HepG2 (cell line): ENCODE measurements around the gene HEPACAM. TPM values are rescaled to one million over a fixed set of nuclear protein-coding genes. Genes with fewer than 3 reads are reported as not detected.

Experiments
- ATAC-seq: fragments of 200-7000 bp; cut with Tn5 transposase; 3 replicates; pipeline ENCODE4 v1.9.1; 2020; ENCODE audit warnings: mild to moderate bottlenecking, moderate library complexity
- BruUV-seq: library from RNA; stranded (reverse); fragments of 400-500 nt; replicated peaks from 2 replicates; lab custom pipeline; 2021; lab: Mats Ljungman, UMichigan
- CTCF ChIA-PET: fragments of 300-600 bp; formaldehyde crosslinking; extraction: SDS; loops from one replicate; lab custom pipeline; 2021; ENCODE audit warnings: low total read pairs, inconsistent platforms, low intra/inter-chr PET ratio; lab: Yijun Ruan, JAX
- POLR2A ChIA-PET: fragments of 350-600 bp; sonication (Branson Sonifier 250); formaldehyde crosslinking; loops from one replicate; lab custom pipeline; 2020; ENCODE audit warnings: antibody characterized with exemption, inconsistent platforms; lab: Yijun Ruan, JAX
- DNase-seq: peaks from one replicate; pipeline ENCODE4 v3.0.0-alpha.2; 2015; ENCODE audit warnings: low spot score
- FAIRE-seq: peaks from 3 replicates; lab custom pipeline; 2011; peaks lifted over from hg19 to GRCh38; lab: Jason Lieb, UNC
- H2AFZ ChIP-seq: one replicate; pipeline ENCODE4 v1.6.1; 2011; ENCODE audit warnings: low read length, inconsistent platforms
- H3K27ac ChIP-seq: fragments of 300-600 bp; 3 replicates; pipeline ENCODE4 v1.8.0; 2011; ENCODE audit warnings: mixed run types, mild to moderate bottlenecking, mixed read lengths, low read length, inconsistent platforms; ENCODE audit not compliant: insufficient read depth; ENCODE audit errors: extremely low read length
- H3K27me3 ChIP-seq, 2 experiments: fragments of 200-600 bp in 1 of 2; 2 replicates in 1 of 2; 3 replicates in 1 of 2; pipeline versions ENCODE4 v1.6.0 to v1.8.0; 2011; ENCODE audit warnings: low read length in 2 of 2, mild to moderate bottlenecking in 2 of 2, moderate library complexity in 2 of 2, inconsistent platforms in 1 of 2; ENCODE audit not compliant: insufficient read depth in 2 of 2, control insufficient read depth in 1 of 2
- H3K36me3 ChIP-seq, 2 experiments: fragments of 200-600 bp in 1 of 2; replicated peaks in 1 of 2; 2 replicates in 1 of 2; 3 replicates in 1 of 2; pipeline versions ENCODE4 v1.5.1 to v1.8.0; 2011; ENCODE audit warnings: low read length in 2 of 2, inconsistent platforms in 1 of 2; ENCODE audit not compliant: insufficient read depth in 2 of 2, control insufficient read depth in 1 of 2
- H3K4me1 ChIP-seq: 2 replicates; pipeline ENCODE4 v1.5.1; 2012; ENCODE audit warnings: low read length, inconsistent platforms; ENCODE audit not compliant: insufficient read depth
- H3K4me2 ChIP-seq: 2 replicates; pipeline ENCODE4 v1.6.0; 2011; ENCODE audit warnings: low read depth, low read length, inconsistent platforms
- H3K4me3 ChIP-seq, 3 experiments: fragments of 200-600 bp in 1 of 3; sonication (generic), shearing (Covaris generic) in 1 of 3; replicated peaks in 1 of 3; 2 replicates each; pipeline ENCODE4 v1.5.1; 2011 to 2016; ENCODE audit warnings: low read length in 3 of 3, inconsistent platforms in 2 of 3, low read depth in 2 of 3, mild to moderate bottlenecking in 2 of 3, control low read depth in 1 of 3, mixed read lengths in 1 of 3; ENCODE audit not compliant: insufficient read depth in 1 of 3
- H3K79me2 ChIP-seq: one replicate; pipeline ENCODE4 v1.6.1; 2011; ENCODE audit warnings: low read length, inconsistent platforms; ENCODE audit not compliant: insufficient read depth
- H3K9ac ChIP-seq: 2 replicates; pipeline ENCODE4 v1.6.0; 2011; ENCODE audit warnings: mild to moderate bottlenecking, low read depth, low read length, inconsistent platforms; ENCODE audit not compliant: insufficient read depth
- H3K9me3 ChIP-seq: 2 replicates; pipeline ENCODE4 v1.5.1; 2012; ENCODE audit warnings: mild to moderate bottlenecking, low read length
- H4K20me1 ChIP-seq: 2 replicates; pipeline ENCODE4 v1.6.0; 2011; ENCODE audit warnings: inconsistent platforms, mild to moderate bottlenecking, low read length, moderate library complexity; ENCODE audit not compliant: insufficient read depth
- ADNP ChIP-seq: sonication (generic); formaldehyde crosslinking; IDR thresholded peaks from 2 replicates; pipeline ENCODE4 v1.4.0; 2020; ENCODE audit warnings: missing genetic modification reagents
- CBX5 ChIP-seq: sonication (generic); formaldehyde crosslinking; IDR thresholded peaks from 2 replicates; pipeline ENCODE4 v1.4.0; 2020; ENCODE audit warnings: missing genetic modification reagents, borderline replicate concordance
- CENPT ChIP-seq: sonication (generic); formaldehyde crosslinking; IDR thresholded peaks from 2 replicates; pipeline ENCODE4 v1.8.0; 2022; ENCODE audit warnings: low read depth, mild to moderate bottlenecking, moderate library complexity, missing genetic modification reagents
- CREBL2 ChIP-seq: sonication (generic); formaldehyde crosslinking; IDR thresholded peaks from 2 replicates; pipeline ENCODE4 v1.8.1; 2023; ENCODE audit warnings: missing genetic modification reagents, mild to moderate bottlenecking, borderline replicate concordance
- DMAP1 ChIP-seq: IDR thresholded peaks from 2 replicates; pipeline ENCODE4 v1.6.1; 2016
- GABPB1 ChIP-seq: IDR thresholded peaks from 2 replicates; pipeline ENCODE4 v1.6.1; 2016; ENCODE audit warnings: mild to moderate bottlenecking, missing genetic modification reagents, moderate library complexity, missing compliant biosample characterization
- GZF1 ChIP-seq: sonication (generic); formaldehyde crosslinking; IDR thresholded peaks from 2 replicates; pipeline ENCODE4 v1.5.1; 2020; ENCODE audit warnings: mild to moderate bottlenecking, missing genetic modification reagents
- NFKB2 ChIP-seq: sonication (generic); formaldehyde crosslinking; IDR thresholded peaks from 2 replicates; pipeline ENCODE4 v1.4.0; 2020; ENCODE audit warnings: missing genetic modification reagents, borderline replicate concordance
- NFRKB ChIP-seq: fragments of 450-650 bp; IDR thresholded peaks from 2 replicates; pipeline ENCODE4 v1.6.1; 2017
- PTBP1 ChIP-seq: fragments of 200-400 bp; formaldehyde crosslinking; IDR thresholded peaks from 2 replicates; pipeline ENCODE4 v1.6.1; 2018; ENCODE audit warnings: low read length, low read depth; ENCODE audit not compliant: poor library complexity, severe bottlenecking
- SP5 ChIP-seq: IDR thresholded peaks from 2 replicates; pipeline ENCODE4 v1.6.1; 2016; ENCODE audit warnings: low read depth, borderline replicate concordance
- ZBTB1 ChIP-seq: sonication (generic); formaldehyde crosslinking; IDR thresholded peaks from 2 replicates; pipeline ENCODE4 v1.4.0; 2020; ENCODE audit warnings: missing genetic modification reagents, borderline replicate concordance
- ZFP91 ChIP-seq: sonication (generic); formaldehyde crosslinking; IDR thresholded peaks from 2 replicates; pipeline ENCODE4 v1.9.0; 2022; ENCODE audit warnings: missing genetic modification reagents, mild to moderate bottlenecking, borderline replicate concordance
- ZIK1 ChIP-seq: sonication (generic); formaldehyde crosslinking; IDR thresholded peaks from 2 replicates; pipeline ENCODE4 v1.5.0; 2020; ENCODE audit warnings: mild to moderate bottlenecking, low read depth, missing genetic modification reagents, borderline replicate concordance
- ZNF547 ChIP-seq: sonication (generic); formaldehyde crosslinking; IDR thresholded peaks from 2 replicates; pipeline ENCODE4 v1.5.1; 2020; ENCODE audit warnings: mild to moderate bottlenecking, missing genetic modification reagents
- ZNF660 ChIP-seq: sonication (generic); formaldehyde crosslinking; IDR thresholded peaks from 2 replicates; pipeline ENCODE4 v1.5.1; 2020; ENCODE audit warnings: mild to moderate bottlenecking, low read depth, missing genetic modification reagents, borderline replicate concordance
- ZNF841 ChIP-seq: sonication (generic); formaldehyde crosslinking; IDR thresholded peaks from 2 replicates; pipeline ENCODE4 v1.8.1; 2023; ENCODE audit warnings: missing genetic modification reagents, borderline replicate concordance
- ZSCAN21 ChIP-seq: sonication (generic); formaldehyde crosslinking; IDR thresholded peaks from 2 replicates; pipeline ENCODE4 v1.8.0; 2022; ENCODE audit warnings: mild to moderate bottlenecking, missing genetic modification reagents, moderate library complexity, borderline replicate concordance
- WGBS: methylation state at CpG from one replicate; pipeline ENCODE4 v1.1.6; 2017; ENCODE audit warnings: low lambda C conversion rate; 5-methylcytosine and 5-hydroxymethylcytosine counted together
- in situ Hi-C: cut with HindIII; loops from 2 replicates; pipeline ENCODE4 v1.10.0; 2017; ENCODE audit warnings: low pct_unique_long_range_greater_than_20kb; ENCODE audit not compliant: extremely low pct_ligation_motif_present
- intact Hi-C: fragments of 100-400 bp; cut with micrococcal nuclease; formaldehyde crosslinking; loops from one replicate; pipeline ENCODE4 v1.10.0; 2022; ENCODE audit not compliant: unreplicated experiment
- polyA plus RNA-seq, 8 experiments: library from polyadenylated mRNA; depleted of rRNA in 3 of 8; stranded (reverse) in 7 of 8; unstranded in 1 of 8; fragments of >200 nt; fragmentation: Illumina TruSeq in 4 of 8; extraction: Trizol in 4 of 8; gene quantifications; 2 replicates each; pipeline versions ENCODE4 v1.2.1 to v1.2.3, GENCODE V29; 2011 to 2016; ENCODE audit warnings: low read depth in 4 of 8, missing spikeins in 1 of 8, mixed read lengths in 1 of 8; ENCODE audit not compliant: insufficient read depth in 1 of 8
- total RNA-seq, 5 experiments: library from RNA; depleted of rRNA; stranded (reverse); fragments of >200 nt; fragmentation: Illumina TruSeq; extraction: Trizol; gene quantifications; 2 replicates each; pipeline ENCODE4 v1.2.3, GENCODE V29; 2016; ENCODE audit warnings: low read depth in 1 of 5

The HEPACAM gene
- total and polyA plus RNA-seq, 2 of the 13 experiments (the other 11 are each of a cell fraction or from before 2014, with no cell fraction given) = 66.9 to 121 TPM

- TF ChIP-seq ZFP91 (CRISPR knock-in tag) (peak; percentile 69; the same call in 1 of the 2 replicates), ZNF547 (CRISPR knock-in tag) (peak; percentile 57; the same call in 1 of the 2 replicates), ZBTB1 (CRISPR knock-in tag) (no peak), DMAP1 (CRISPR knock-in tag) (peak; percentile 67; the same call in 1 of the 2 replicates)
Measured at GRCh38 chr11:124953753-124954589, 18.1 kb upstream of the HEPACAM start, which contains the start of gene CCDC15 (continued).

GRCh38 chr11:124951341-124951740 lies 15.5 kb upstream of the HEPACAM start:
- Histone ChIP-seq H2AFZ (no peak overlapping the region), H3K36me3 (no peaks in the 10 kb centered on the region), H3K27me3 (no peaks in the 10 kb centered on the region; a peak in 2 of 5 replicates), H3K4me1 (peaks cover 44% of the 10 kb centered on the region), H3K9ac (no peak overlapping the region), H3K9me3 (no peaks in the 10 kb centered on the region), H4K20me1 (no peaks in the 10 kb centered on the region), H3K27ac (no peak overlapping the region), H3K4me2 (no peak overlapping the region), H3K4me3 (no peak overlapping the region), H3K79me2 (no peaks in the 10 kb centered on the region)
- POLR2A ChIA-PET = interaction anchor here (5.5 kb wide), 1 partner anchor 15 kb away, joined by 61 read pairs; the partner anchor contains the start of gene HEPACAM
- BruUV-seq = no TSS peak
- CTCF ChIA-PET = no interaction called here
- no peak for ATAC-seq
- DNase-seq = no peak
- 52% methylated on average over 3 of the region's 3 CpGs for WGBS
- FAIRE-seq = no peak
- intact Hi-C loops (no loop called here), in situ Hi-C loops (loop anchor here (5.0 to 10.0 kb wide), 2 partner anchors 74 to 393 kb away; no protein-coding TSS in a partner anchor)
- TF ChIP-seq NFKB2 (CRISPR knock-in tag) (no peak), GABPB1 (CRISPR knock-in tag) (no peak), PTBP1 (no peak), ZIK1 (no peak), ZSCAN21 (CRISPR knock-in tag) (no peak), CBX5 (CRISPR knock-in tag) (no peak), CENPT (CRISPR knock-in tag) (no peak), ZNF660 (CRISPR knock-in tag) (no peak), CREBL2 (no peak), ZNF841 (CRISPR knock-in tag) (no peak), ADNP (CRISPR knock-in tag) (no peak), GZF1 (no peak), NFRKB (no peak), SP5 (CRISPR knock-in tag) (no peak)
